Lower leg skin (tissue), 4 donors: ENCODE data around the gene PNKP. TPM values are rescaled to one million over a fixed set of nuclear protein-coding genes. Genes with fewer than 3 reads are reported as not detected.

Experiments
- DNase-seq, 2 donors: peaks; one replicate each; pipeline ENCODE4 v3.0.0-alpha.2; 2019; ENCODE audit warnings: low spot score in 2 of 2
- H3K4me3 ChIP-seq: fragments of 200-600 bp; sonication (generic); 2 replicates; pipeline ENCODE4 v1.5.1; 2017; ENCODE audit warnings: mild to moderate bottlenecking, low read depth; ENCODE audit not compliant: poor library complexity, severe bottlenecking
- POLR2A ChIP-seq, 2 donors: fragments of 450-650 bp; IDR thresholded peaks; one replicate each; pipeline ENCODE4 v1.6.1; 2016 to 2017; ENCODE audit warnings: antibody characterized with exemption in 2 of 2, mild to moderate bottlenecking in 1 of 2, moderate library complexity in 1 of 2
- WGBS, 2 donors: methylation state at CpG; one replicate each; pipeline ENCODE4 v1.1.5; 2018; 5-methylcytosine and 5-hydroxymethylcytosine counted together
- intact Hi-C: fragments of 100-400 bp; cut with DNase I; formaldehyde crosslinking; loops from one replicate; pipeline ENCODE4 v1.15.0; 2023; ENCODE audit warnings: low total_unique reads
- total RNA-seq, 4 donors: library from RNA; depleted of rRNA; stranded (reverse); fragments of >200 nt; gene quantifications; one replicate each; pipeline ENCODE4 v1.1.0, GENCODE V29; 2016
- TF ChIP-seq, protein P1 (sequence below), 3 donors: fragments of 450-650 bp; IDR thresholded peaks; one replicate each; pipeline ENCODE4 v1.5.1; 2016; ENCODE audit warnings: antibody characterized with exemption in 3 of 3, mild to moderate bottlenecking in 3 of 3, moderate library complexity in 2 of 3

Gene PNKP
- total RNA-seq, 4 donors from 2014 or later: 29.3 to 49.7 (median 35.1) TPM

DNA sequence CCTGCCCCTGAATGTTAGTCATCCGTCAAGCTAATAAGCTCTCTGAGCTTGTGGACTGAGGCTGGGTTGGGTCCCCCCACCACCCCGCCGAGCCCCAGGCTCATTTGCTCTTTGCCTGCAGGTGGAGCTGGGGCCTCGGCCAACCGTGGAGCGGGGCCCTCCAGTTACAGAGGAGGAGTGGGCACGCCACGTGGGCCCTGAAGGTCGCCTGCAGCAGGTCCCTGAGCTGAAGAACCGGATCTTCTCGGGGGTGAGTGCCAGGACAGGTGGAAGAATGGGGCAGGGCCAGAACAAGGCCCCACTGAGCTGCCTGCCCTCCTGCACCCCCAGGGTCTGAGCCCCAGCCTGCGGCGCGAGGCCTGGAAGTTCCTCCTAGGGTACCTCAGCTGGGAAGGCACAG lies 15.3 kb upstream of the PNKP start:
- intact Hi-C loops: no loop called here
- DNase-seq: no peak
- no peak for TF ChIP-seq POLR2A (IDR thresholded peaks at IDR 0.05)
- TF ChIP-seq, protein P1, sequence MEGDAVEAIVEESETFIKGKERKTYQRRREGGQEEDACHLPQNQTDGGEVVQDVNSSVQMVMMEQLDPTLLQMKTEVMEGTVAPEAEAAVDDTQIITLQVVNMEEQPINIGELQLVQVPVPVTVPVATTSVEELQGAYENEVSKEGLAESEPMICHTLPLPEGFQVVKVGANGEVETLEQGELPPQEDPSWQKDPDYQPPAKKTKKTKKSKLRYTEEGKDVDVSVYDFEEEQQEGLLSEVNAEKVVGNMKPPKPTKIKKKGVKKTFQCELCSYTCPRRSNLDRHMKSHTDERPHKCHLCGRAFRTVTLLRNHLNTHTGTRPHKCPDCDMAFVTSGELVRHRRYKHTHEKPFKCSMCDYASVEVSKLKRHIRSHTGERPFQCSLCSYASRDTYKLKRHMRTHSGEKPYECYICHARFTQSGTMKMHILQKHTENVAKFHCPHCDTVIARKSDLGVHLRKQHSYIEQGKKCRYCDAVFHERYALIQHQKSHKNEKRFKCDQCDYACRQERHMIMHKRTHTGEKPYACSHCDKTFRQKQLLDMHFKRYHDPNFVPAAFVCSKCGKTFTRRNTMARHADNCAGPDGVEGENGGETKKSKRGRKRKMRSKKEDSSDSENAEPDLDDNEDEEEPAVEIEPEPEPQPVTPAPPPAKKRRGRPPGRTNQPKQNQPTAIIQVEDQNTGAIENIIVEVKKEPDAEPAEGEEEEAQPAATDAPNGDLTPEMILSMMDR (IDR thresholded peaks at IDR 0.05): no peak
- no peak overlapping the region for H3K4me3 ChIP-seq
- 100% methylated on average over 3 to 10 of the region's 14 CpGs for WGBS, 2 donors

DNA sequence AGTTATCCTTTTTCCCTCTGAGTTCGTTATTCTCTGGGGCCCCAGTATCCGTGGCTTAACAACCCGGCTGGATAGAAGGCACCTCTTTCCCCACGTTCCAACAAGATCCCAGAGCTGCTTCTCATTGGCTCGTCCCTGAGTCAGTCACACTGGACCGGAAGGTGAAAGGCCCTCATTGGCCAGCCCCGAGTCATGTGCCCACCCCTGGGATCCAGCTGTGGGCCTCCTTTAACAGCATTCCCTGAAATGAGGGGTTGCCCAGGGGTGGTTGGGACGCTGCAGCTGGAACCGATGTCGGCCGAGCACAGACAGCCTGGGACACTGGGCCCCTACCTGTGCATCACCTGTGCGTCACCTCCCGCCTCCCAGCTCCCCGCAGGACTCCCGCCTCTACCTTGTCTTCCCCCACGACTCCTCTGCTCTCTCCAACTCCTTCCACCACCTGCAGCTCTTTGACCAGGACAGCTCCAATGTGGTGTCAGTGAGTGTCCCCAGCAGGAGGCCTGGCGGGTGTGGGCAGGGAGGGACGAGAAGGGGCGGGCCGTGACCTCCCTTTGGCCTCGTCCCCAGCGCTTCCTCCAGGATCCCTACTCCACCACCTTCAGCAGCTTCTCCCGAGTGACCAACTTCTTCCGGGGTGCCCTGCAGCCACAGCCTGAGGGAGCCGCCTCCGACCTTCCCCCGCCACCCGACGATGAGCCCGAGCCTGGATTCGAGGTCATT lies 14.5 kb upstream of the PNKP start:
- H3K4me3 ChIP-seq: no peak overlapping the region
- TF ChIP-seq POLR2A (IDR thresholded peaks at IDR 0.05): no peak
- TF ChIP-seq, protein P1 (IDR thresholded peaks at IDR 0.05): no peak
- no peak for DNase-seq
- WGBS, 2 donors: 90% methylated on average over 27 to 31 of the region's 31 CpGs
- intact Hi-C loops: no loop called here

DNA sequence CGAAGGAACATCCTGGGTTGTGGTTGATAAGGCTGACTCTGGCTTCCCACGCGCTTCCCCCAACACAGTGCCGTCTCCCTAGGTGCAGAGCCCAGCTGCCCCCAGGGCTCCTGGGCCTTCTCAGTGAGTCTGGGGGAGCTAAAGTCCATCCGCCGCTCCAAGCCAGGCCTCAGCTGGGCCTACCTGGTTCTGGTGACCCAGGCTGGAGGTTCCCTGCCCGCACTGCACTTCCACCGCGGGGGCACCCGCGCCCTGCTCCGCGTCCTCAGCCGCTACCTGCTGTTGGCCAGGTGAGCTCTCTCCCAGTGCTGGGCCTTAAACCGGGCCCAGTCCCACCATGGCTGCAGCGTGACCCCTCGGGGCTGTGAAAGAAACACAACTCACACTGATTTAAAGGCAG lies 13.8 kb upstream of the PNKP start:
- no peak for TF ChIP-seq POLR2A (IDR thresholded peaks at IDR 0.05)
- TF ChIP-seq, protein P1 (IDR thresholded peaks at IDR 0.05): no peak
- intact Hi-C loops: no loop called here
- no peak overlapping the region for H3K4me3 ChIP-seq
- no peak for DNase-seq
- WGBS, 2 donors: 92 to 98% methylated on average over 17 of the region's 17 CpGs

DNA sequence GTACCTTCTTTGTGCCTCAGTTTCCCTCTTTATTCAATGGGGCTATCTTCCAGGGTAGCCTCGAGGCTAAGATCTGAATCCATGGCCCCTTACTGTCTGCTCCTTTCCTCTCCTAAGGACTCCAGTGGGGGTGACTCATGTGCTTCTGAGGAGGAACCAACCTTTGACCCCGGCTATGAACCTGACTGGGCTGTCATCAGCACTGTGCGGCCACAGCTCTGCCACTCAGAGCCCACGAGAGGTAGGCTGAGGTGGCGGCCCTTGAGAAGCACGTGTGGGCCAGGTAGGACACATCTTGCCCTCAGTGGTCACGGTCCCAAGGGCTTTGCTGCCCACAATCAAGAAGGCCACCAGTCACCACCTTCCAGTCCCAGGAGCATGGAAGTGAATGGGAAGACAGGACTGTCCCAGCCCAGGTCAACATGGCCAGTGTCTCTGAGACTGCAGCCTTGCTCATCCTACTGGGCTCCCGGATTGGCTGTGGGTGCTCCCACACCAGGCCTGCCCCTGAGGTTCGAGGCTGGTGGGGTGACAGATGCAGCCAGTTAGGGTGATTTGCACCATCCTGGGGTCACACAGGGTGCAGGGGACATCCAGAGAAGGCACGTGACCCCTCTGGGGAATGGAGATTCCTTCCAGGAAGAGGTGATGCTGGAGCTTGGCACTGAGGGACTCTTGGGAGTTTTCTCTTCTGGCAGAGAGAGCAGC lies 12.9 kb upstream of the PNKP start:
- intact Hi-C loops: no loop called here
- H3K4me3 ChIP-seq: no peak overlapping the region
- TF ChIP-seq POLR2A (IDR thresholded peaks at IDR 0.05): no peak
- TF ChIP-seq, protein P1 (IDR thresholded peaks at IDR 0.05): no peak
- no peak for DNase-seq
- 93 to 94% methylated on average over 10 of the region's 10 CpGs for WGBS, 2 donors

DNA sequence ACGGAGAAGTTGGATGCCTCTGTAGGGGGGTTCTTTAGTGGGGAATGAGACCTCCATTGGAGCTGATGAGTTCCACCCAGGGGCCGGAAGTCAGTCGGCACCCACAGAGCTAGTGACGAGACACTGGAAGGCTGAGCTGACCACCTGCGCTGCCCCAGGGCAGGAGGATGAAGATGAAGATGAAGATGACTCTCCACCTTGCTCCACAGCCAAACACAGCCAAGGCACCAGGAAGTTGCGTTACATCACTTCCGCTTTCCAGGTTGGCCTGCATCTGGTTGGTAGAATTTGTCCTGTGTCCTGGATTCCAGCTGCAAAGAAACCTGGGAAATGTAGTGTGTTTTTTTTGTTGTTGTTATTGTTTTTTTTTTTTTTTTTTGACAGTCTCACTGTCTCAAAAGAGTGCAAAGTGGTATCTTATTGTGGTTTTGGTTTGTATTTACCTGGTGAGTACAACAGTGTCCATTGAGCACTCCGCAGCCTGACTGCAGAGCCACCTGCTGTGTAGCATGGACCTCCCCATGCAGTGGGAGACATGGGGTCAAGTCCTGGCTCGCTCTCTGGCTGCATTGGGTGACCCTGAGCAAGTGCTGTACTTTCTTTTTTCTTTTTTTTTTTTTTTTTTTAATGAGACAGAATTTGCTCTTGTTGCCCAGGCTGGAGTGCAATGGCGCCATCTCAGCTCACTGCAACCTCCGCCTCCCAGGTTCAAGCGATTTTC lies 12.0 kb upstream of the PNKP start:
- 92 to 95% methylated on average over 12 of the region's 12 CpGs for WGBS, 2 donors
- intact Hi-C loops: no loop called here
- H3K4me3 ChIP-seq: no peak overlapping the region
- TF ChIP-seq, protein P1 (IDR thresholded peaks at IDR 0.05): no peak
- no peak for TF ChIP-seq POLR2A (IDR thresholded peaks at IDR 0.05)
- no peak for DNase-seq
